Activated CD8-positive, alpha-beta memory T cell treated with anti-CD3 and anti-CD28 coated beads, Interleukin-2, amount 10 ng/mL, durations not matched to agents 7 days and 5 days (primary cell): Measurements from ENCODE around the gene TP53. TPM values are rescaled to one million over a fixed set of nuclear protein-coding genes. Genes with fewer than 3 reads are reported as not detected.
"Not testable (repeated sequence)": the region's sequence is repeated elsewhere in the genome, so short reads cannot be mapped to it uniquely, and the experiment has no call there.

Source experiments
- ATAC-seq: fragments of 150-1000 bp; cut with Tn5 transposase; one replicate; pipeline ENCODE4 v1.10.0; 2021; ENCODE audit warnings: moderate library complexity
- CTCF ChIA-PET: fragments of 350-600 bp; sonication (Branson Sonifier 250); formaldehyde crosslinking; loops from one replicate; lab custom pipeline; 2021; ENCODE audit warnings: antibody characterized with exemption; lab: Charles Lee
- DNase-seq: peaks from one replicate; pipeline ENCODE4 v3.0.0-alpha.2; 2020
- H3K27ac Mint-ChIP-seq: one replicate; pipeline ENCODE4 v1.8.0; 2021; ENCODE audit warnings: mild to moderate bottlenecking, mixed read lengths
- H3K27me3 Mint-ChIP-seq: one replicate; pipeline ENCODE4 v1.8.0; 2021; ENCODE audit warnings: mixed read lengths
- H3K36me3 Mint-ChIP-seq: one replicate; pipeline ENCODE4 v1.8.0; 2021; ENCODE audit warnings: mild to moderate bottlenecking, mixed read lengths
- H3K4me1 Mint-ChIP-seq: one replicate; pipeline ENCODE4 v1.8.0; 2021; ENCODE audit warnings: mixed read lengths
- H3K4me3 Mint-ChIP-seq: one replicate; pipeline ENCODE4 v1.8.0; 2021; ENCODE audit warnings: mild to moderate bottlenecking, moderate library complexity, mixed read lengths
- H3K9me3 Mint-ChIP-seq: one replicate; pipeline ENCODE4 v1.8.0; 2022; ENCODE audit warnings: low read depth, mixed read lengths
- total RNA-seq, 2 experiments: library from RNA; stranded (reverse); gene quantifications; one replicate each; pipeline ENCODE4 v1.2.3, GENCODE V29; 2021

The TP53 gene
- total RNA-seq, 2 experiments from 2014 or later: 137 to 171 TPM

DNA sequence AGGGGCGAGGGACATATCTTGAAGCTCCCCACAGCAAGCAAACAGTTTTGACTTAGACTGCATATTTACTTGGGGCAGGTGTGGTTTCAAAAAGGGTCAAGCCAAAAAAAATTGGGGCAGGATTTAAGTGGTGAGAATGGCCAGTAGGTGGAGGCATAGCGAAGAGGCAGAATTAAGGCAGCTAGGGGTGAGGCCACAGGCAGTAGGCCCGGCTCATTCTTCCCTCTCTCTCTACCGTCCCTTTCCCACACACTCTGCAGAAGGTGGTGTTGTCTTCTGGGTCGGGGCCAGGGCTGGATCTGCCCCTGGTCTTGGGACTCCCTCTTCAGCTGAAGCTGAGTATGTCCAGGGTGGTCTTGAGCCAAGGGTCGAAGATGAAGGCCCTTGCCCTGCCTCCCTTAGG lies 54.8 kb downstream of the TP53 start:
- peaks cover 3% of the 10 kb centered on the region for H3K4me1 Mint-ChIP-seq
- peak; percentile 59 for DNase-seq
- H3K27ac Mint-ChIP-seq: no peak overlapping the region
- no peaks in the 10 kb centered on the region for H3K9me3 Mint-ChIP-seq
- ATAC-seq: peak; percentile 28
- CTCF ChIA-PET: interaction anchor here (0.8 to 5.8 kb wide), 17 partner anchors 10 to 409 kb away, joined by 3 to 77 read pairs (median 5); partner anchors contain the start of genes ATP1B2, CD68, FXR2 and SOX15
- H3K27me3 Mint-ChIP-seq: no peaks in the 10 kb centered on the region
- H3K36me3 Mint-ChIP-seq: no peaks in the 10 kb centered on the region
- no peak overlapping the region for H3K4me3 Mint-ChIP-seq

DNA sequence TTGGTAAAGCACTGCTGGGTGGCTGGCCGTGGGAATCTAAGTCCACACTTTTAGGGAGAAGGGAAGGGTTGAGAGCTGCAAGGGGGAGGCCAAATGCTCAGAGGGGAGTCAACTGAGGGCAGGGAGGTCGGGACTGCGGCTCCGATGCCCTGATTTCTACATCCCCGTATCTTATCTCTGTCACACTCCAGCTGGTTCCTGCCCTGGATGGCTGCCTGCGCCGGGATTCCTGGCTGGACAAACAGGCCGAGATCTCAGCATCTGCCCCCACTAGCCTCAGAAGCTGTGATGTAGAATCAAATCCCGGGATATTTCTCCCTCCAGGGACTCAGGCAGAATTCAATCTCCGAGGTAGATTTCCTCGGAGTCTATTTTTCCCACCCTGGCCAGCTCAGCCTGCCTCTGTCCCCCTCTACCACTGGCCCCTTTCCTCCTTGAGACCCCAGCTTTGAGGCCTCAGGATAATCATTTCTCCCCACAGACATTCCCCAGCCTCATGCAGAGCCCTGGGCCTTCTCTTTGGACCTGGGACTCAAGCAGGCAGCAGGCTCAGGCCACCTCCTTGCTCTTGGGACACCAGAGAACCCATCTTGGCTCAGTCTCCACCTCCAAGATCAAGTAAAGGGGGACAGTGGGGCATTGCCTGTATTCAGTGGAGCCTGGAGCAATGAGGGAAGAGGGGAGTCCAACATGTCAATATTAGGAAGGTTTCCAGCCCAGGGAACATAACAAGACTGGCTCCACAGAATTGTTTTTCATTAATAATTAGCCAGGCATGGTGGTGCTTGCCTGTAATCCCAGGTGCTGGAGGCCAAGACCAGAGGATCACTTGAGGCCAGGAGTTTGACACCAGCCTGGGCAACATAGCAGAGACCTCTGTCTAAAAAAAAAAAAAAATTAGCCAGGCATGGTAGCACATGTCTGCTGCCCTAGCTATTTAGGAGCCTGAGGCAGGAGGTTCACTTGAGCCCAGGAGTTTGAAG lies 55.6 kb downstream of the TP53 start:
- H3K27me3 Mint-ChIP-seq: no peaks in the 10 kb centered on the region
- ATAC-seq (no peak), DNase-seq (no peak)
- H3K9me3 Mint-ChIP-seq: no peaks in the 10 kb centered on the region
- CTCF ChIA-PET: interaction anchor here (0.8 to 5.8 kb wide), 15 partner anchors 10 to 276 kb away, joined by 3 to 77 read pairs (median 5); partner anchors contain the start of genes ATP1B2, CD68, FXR2 and SOX15
- no peak overlapping the region for H3K4me3 Mint-ChIP-seq
- no peak overlapping the region for H3K27ac Mint-ChIP-seq
- H3K36me3 Mint-ChIP-seq: no peaks in the 10 kb centered on the region
- peaks cover 7% of the 10 kb centered on the region for H3K4me1 Mint-ChIP-seq

DNA sequence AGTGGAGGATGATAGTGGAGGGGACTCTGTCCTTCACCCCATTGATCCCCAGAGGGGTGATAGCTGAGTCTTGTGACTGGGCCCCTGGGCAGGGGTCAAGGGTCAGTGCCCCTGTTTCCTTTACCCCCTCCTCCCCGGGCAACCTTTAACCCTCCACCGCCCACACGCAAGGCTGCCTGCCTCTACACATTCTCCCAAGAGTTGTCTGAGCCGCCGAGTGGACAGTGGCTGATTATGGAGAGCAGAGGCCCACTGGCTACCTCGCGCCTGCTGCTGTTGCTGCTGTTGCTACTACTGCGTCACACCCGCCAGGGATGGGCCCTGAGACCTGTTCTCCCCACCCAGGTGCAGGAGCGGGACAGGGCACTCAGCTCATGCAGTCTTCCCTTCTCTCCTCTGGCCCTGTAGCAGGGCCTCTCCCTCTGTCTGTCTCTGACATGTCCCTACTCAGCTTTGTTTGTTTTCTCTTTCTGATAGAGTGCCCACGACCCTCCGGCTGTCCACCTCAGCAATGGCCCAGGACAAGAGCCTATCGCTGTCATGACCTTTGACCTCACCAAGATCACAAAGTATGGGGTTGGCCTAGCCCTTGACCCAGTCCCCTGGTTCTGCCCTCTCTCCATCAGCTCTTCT lies 57.2 kb downstream of the TP53 start, which contains the start of gene SHBG:
Gene SHBG (plus strand): TSS at position 197 of the 633 bp plus-strand sequence. CDS start 38 bp downstream, at position 235.
- H3K9me3 Mint-ChIP-seq: no peaks in the 10 kb centered on the region
- peaks cover 2% of the 10 kb centered on the region for H3K36me3 Mint-ChIP-seq
- CTCF ChIA-PET: interaction anchor here (0.5 to 5.8 kb wide), 3 partner anchors 10 to 193 kb away, joined by 3 to 77 read pairs (median 3); partner anchors contain the start of genes TP53 and WRAP53
- no peak for DNase-seq
- peaks cover 14% of the 10 kb centered on the region for H3K4me1 Mint-ChIP-seq
- no peak within 1 kb of the TSS for H3K4me3 Mint-ChIP-seq
- H3K27ac Mint-ChIP-seq: no peak within 1 kb of the TSS
- no peak for ATAC-seq
- H3K27me3 Mint-ChIP-seq: no peaks in the 10 kb centered on the region

DNA sequence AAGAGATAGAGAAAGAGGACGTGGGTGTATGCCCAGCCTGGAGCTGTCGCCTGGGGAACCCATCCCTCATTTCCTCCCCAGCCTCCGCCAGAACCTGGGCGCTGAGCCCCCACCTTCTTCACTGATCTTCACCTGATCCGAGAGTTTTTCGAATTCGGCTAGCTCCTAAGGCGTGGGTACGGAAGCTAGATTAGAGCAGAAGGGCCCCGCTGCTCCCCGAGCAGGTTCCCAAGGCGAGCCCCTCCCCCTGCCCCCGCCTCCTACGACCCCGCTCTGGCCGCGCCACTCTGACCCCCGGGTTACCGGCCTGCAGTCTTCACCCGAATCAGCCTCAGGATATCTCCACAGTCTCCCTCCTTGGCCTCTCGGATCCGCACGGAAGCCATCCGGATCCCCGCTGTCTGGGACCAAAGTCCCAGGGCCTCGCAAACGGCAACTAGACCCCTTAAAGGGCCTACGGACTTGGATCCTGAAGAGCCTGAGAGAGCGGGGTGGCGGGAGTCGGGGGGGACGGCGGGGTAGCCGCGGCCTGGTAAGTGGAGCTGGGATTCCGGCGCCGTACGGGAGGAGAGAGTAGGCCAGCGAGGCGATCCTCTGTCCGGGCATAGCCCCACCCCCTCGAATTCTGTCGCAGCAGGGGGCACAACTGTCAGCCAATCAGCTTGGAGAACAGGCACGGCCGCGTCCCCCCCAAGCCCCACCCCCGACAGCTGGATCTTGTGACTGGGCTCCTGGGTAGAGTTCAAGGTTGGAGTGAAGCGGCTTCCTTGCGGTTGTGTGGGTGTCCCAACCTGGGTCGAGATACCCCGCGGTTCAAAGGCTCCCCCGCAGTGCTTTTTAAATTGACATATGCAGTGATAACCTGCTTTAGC lies 59.8 kb downstream of the TP53 start, which contains the start of gene SAT2:
Gene SAT2 (minus strand): TSS at position 572 of the 872 bp plus-strand sequence. CDS start 186 bp downstream, at position 386.
- H3K4me1 Mint-ChIP-seq: peaks cover 14% of the 10 kb centered on the region
- DNase-seq (peak; percentile 95), ATAC-seq (peak; percentile 98)
- no peaks in the 10 kb centered on the region for H3K27me3 Mint-ChIP-seq
- H3K4me3 Mint-ChIP-seq: peak within 1 kb of the TSS; percentile 86
- H3K9me3 Mint-ChIP-seq: no peaks in the 10 kb centered on the region
- H3K36me3 Mint-ChIP-seq: peaks cover 2% of the 10 kb centered on the region
- CTCF ChIA-PET: interaction anchor here (0.6 to 4.4 kb wide), 12 partner anchors 9 to 624 kb away, joined by 3 to 43 read pairs (median 4); partner anchors contain the start of genes ATP1B2, FXR2, SOX15 and TP53
- H3K27ac Mint-ChIP-seq: peak within 1 kb of the TSS; percentile 70

DNA sequence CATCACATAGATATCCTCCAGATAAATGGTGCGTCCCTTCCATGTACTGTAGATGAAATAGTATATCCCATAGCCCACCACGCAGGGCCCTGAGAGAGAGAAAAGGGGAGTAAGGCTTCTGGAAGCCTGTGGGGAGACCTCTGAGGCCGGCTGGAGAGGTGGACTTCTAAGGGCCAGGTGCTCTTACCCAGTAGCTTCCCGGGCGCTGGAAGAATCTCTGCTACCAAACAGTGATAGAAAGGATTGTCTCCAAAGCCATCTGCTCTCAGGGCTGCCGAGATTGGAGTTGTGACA lies 60.4 kb downstream of the TP53 start:
- CTCF ChIA-PET: interaction anchor here (1.0 to 4.4 kb wide), 6 partner anchors 8 to 60 kb away, joined by 3 to 43 read pairs (median 8); partner anchors contain the start of genes ATP1B2, FXR2, SOX15 and TP53
- no peak for DNase-seq
- H3K27ac Mint-ChIP-seq: peak overlapping the region; percentile 70

DNA sequence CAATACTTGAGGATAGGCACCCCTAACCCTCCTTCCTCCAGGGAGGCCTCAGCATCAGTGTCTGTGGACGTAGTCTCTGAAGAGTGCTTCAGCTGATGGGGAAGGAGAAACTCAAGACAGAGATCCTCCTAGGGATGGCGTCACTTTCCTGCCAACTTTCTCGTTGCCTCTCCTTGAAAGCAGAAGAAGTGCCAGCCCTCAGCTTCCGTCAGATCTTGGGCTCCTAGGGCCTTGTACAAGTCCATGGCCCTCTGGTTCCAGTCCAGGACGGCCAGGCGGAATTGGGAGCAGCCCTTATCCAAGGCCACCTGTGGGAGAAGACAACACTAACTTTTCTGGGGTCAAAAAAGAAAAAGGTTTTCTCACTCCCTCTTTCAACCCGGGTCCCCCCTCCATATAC lies 61.0 kb downstream of the TP53 start:
- H3K27me3 Mint-ChIP-seq: no peaks in the 10 kb centered on the region
- CTCF ChIA-PET: interaction anchor here (1.0 to 4.4 kb wide), 5 partner anchors 8 to 60 kb away, joined by 3 to 43 read pairs (median 9); partner anchors contain the start of genes ATP1B2, FXR2, TP53 and WRAP53
- peak overlapping the region; percentile 86 for H3K4me3 Mint-ChIP-seq
- H3K9me3 Mint-ChIP-seq: no peaks in the 10 kb centered on the region
- H3K27ac Mint-ChIP-seq: no peak overlapping the region
- peaks cover 2% of the 10 kb centered on the region for H3K36me3 Mint-ChIP-seq
- H3K4me1 Mint-ChIP-seq: peaks cover 14% of the 10 kb centered on the region
- no peak for DNase-seq
- ATAC-seq: no peak

More for the DNA sequence above, 60.4 kb downstream of the TP53 start:
- Mint-ChIP-seq H3K9me3 (no peaks in the 10 kb centered on the region), H3K4me1 (peaks cover 14% of the 10 kb centered on the region), H3K36me3 (peaks cover 2% of the 10 kb centered on the region), H3K27me3 (no peaks in the 10 kb centered on the region), H3K4me3 (peak overlapping the region; percentile 86)
- no peak for ATAC-seq

DNA sequence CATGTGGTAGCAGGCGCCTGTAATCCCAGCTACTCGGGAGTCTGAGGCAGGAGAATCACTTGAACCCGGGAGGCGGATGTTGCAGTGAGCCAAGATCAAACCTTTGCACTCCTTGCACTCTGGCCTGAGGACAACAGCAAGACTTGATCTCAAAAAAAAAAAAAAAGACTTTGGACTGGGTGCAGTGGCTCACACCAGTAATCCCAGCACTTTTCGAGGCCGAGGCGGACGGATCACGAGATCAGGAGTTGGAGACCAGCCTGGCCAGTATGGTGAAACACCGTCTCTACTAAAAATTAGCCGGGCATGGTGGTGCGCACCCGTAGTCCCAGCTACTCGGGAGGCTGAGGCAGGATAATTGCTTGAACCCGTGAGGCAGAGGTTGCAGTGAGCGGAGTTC lies 61.5 kb downstream of the TP53 start:
- H3K27ac Mint-ChIP-seq, H3K9me3 Mint-ChIP-seq, H3K4me3 Mint-ChIP-seq, H3K27me3 Mint-ChIP-seq, H3K36me3 Mint-ChIP-seq, ATAC-seq, DNase-seq: not testable (repeated sequence)
- peaks cover 14% of the 10 kb centered on the region for H3K4me1 Mint-ChIP-seq
- CTCF ChIA-PET: interaction anchor here (1.3 to 4.4 kb wide), 2 partner anchors 10 to 61 kb away, joined by 3 to 43 read pairs; partner anchors contain the start of genes FXR2, TP53 and WRAP53

DNA sequence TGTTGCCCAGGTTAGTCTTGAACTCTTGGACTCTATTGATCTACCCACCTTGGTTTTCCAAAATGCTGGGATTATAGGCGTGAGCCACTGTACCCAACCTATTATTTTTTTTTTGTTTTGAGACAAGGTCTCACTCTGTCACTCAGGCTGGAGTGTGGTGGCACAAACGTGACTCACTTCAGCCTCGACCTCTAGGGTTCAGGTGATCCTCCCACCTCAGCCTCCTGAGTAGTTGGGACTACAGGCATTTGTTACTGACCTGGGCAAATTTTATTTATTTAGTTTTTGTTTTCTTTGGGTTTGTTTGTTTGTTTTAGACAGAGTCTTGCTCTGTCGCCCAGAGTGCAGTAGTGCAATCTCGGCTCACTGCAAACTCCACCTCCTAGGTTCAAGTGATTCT lies 63.6 kb downstream of the TP53 start:
- DNase-seq (no peak), ATAC-seq (no peak)
- Mint-ChIP-seq H3K9me3 (no peaks in the 10 kb centered on the region), H3K27ac (no peak overlapping the region), H3K36me3 (peaks cover 2% of the 10 kb centered on the region), H3K27me3 (no peaks in the 10 kb centered on the region), H3K4me3 (no peak overlapping the region), H3K4me1 (peaks cover 14% of the 10 kb centered on the region)
- CTCF ChIA-PET: interaction anchor here (1.4 kb wide), 1 partner anchor 64 kb away, joined by 4 read pairs; the partner anchor contains the start of gene WRAP53

DNA sequence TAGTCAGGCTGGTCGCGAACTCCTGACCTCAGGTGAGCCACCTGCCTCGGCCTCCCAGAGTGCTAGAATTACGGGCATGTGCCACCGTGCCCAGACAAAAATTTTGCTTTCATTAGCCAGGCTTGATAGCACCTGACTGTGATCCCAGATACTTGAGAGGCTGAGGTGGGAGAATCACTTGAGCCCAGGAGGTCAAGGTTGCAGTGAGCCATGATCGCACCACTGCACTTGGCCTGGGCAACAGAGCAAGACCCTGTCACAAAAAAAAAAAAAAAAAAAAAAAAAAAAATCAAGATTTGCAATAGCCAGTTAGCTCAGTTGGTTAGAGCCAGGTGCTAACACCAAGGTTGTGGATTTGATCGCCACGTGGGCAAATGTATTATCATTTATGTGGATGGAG lies 66.5 kb downstream of the TP53 start:
- Mint-ChIP-seq H3K27ac (no peak overlapping the region), H3K9me3 (no peaks in the 10 kb centered on the region), H3K27me3 (no peaks in the 10 kb centered on the region), H3K4me1 (no peaks in the 10 kb centered on the region), H3K36me3 (no peaks in the 10 kb centered on the region), H3K4me3 (no peak overlapping the region)
- DNase-seq: no peak
- ATAC-seq: no peak
- CTCF ChIA-PET: interaction anchor here (1.6 to 3.1 kb wide), 2 partner anchors 11 to 68 kb away, joined by 3 to 9 read pairs; no protein-coding TSS in a partner anchor

DNA sequence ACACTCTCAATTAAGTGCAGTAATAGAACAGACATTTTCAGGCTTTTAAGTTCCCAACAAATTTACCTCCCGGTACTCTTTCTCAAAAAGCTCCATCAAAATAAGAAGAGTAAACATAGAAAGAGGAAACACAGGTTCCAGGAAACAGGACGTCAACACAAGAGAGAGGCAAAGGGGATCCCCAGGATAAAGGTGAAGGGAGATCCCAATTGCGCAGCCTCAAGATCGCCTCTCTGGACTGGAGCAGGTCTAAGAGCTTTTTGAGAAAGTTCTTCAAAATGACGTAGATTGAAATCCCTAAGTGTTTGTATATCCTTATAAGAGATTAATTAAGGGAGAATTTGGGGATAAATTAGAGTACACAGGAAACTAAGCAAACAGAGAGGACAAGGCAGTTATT lies 68.7 kb downstream of the TP53 start:
- Mint-ChIP-seq H3K36me3 (no peaks in the 10 kb centered on the region), H3K9me3 (no peaks in the 10 kb centered on the region), H3K27me3 (no peaks in the 10 kb centered on the region), H3K4me1 (peaks cover 4% of the 10 kb centered on the region), H3K4me3 (no peak overlapping the region), H3K27ac (no peak overlapping the region)
- DNase-seq (no peak), ATAC-seq (no peak)
- CTCF ChIA-PET: interaction anchor here (0.9 to 1.4 kb wide), 3 partner anchors 8 to 50 kb away, joined by 3 read pairs; partner anchors contain the start of gene SAT2
